K562 (cell line): Measurements from ENCODE around the gene SLC1A4. TPM values are rescaled to one million over a fixed set of nuclear protein-coding genes. Genes with fewer than 3 reads are reported as not detected.
A peak's percentile ranks its signal among the peaks of the same experiment; 100 is the strongest.

Experiments
- ARID2 ChIP-seq: fragments of 450-650 bp; IDR thresholded peaks from 2 replicates; pipeline ENCODE4 v1.6.1; 2017; ENCODE audit warnings: antibody characterized with exemption, mild to moderate bottlenecking
- ARID3A ChIP-seq: IDR thresholded peaks from 2 replicates; pipeline ENCODE4 v1.6.1; 2012; ENCODE audit warnings: low read depth, low read length, improper control_type of control experiment, borderline replicate concordance
- ETS2 ChIP-seq: IDR thresholded peaks from 2 replicates; pipeline ENCODE4 v1.6.1; 2016; ENCODE audit warnings: borderline replicate concordance, missing genetic modification characterization, mild to moderate bottlenecking, moderate library complexity, missing compliant biosample characterization; ENCODE audit not compliant: poor library complexity, severe bottlenecking
- FOXP1 ChIP-seq: sonication (generic); formaldehyde crosslinking; IDR thresholded peaks from 2 replicates; pipeline ENCODE4 v1.8.0; 2022; ENCODE audit warnings: mild to moderate bottlenecking, missing genetic modification reagents
- IFI16 ChIP-seq: fragments of 250-450 bp; sonication (Bioruptor Pico); IDR thresholded peaks from 2 replicates; pipeline ENCODE4 v2.1.2; 2022; ENCODE audit warnings: mild to moderate bottlenecking, inconsistent platforms
- IRF1 ChIP-seq: sonication (generic); formaldehyde crosslinking; IDR thresholded peaks from 2 replicates; pipeline ENCODE4 v1.8.0; 2022; ENCODE audit warnings: missing genetic modification reagents, mild to moderate bottlenecking, borderline replicate concordance
- KDM2B ChIP-seq: fragments of 250-450 bp; sonication (Bioruptor Pico); IDR thresholded peaks from 2 replicates; pipeline ENCODE4 v1.8.0; 2021; ENCODE audit warnings: mild to moderate bottlenecking, moderate library complexity
- RUNX1 ChIP-seq: sonication (generic); IDR thresholded peaks from 2 replicates; pipeline ENCODE4 v1.6.1; 2016; ENCODE audit warnings: antibody characterized with exemption, low read depth
- SRSF3 ChIP-seq: fragments of 200-400 bp; formaldehyde crosslinking; IDR thresholded peaks from 2 replicates; pipeline ENCODE4 v1.6.1; 2016; ENCODE audit warnings: mild to moderate bottlenecking, low read length, moderate library complexity; ENCODE audit not compliant: insufficient read depth
- TAF7 ChIP-seq: fragments of 450-650 bp; IDR thresholded peaks from 2 replicates; pipeline ENCODE4 v1.6.1; 2016; ENCODE audit warnings: missing genetic modification characterization, missing compliant biosample characterization
- ZNF134 ChIP-seq: fragments of 250-450 bp; sonication (Bioruptor Pico); conservative IDR thresholded peaks from 2 replicates; pipeline ENCODE4 v1.4.0; 2020
- ZNF717 ChIP-seq: fragments of 250-450 bp; sonication (Bioruptor Pico); IDR thresholded peaks from 2 replicates; pipeline ENCODE4 v1.5.0; 2021
- polyA plus RNA-seq, 8 experiments: library from polyadenylated mRNA; depleted of rRNA in 4 of 8; stranded (reverse) in 5 of 8; unstranded in 3 of 8; fragments of >200 nt; fragmentation: Nextera tagmentation in 2 of 8; fragmentation: Illumina TruSeq in 1 of 8; extraction: Ambion mirVana in 2 of 8; extraction: Trizol in 1 of 8; gene quantifications; 2 replicates each; pipeline versions ENCODE4 v1.2.1 to v1.2.3, GENCODE V29; 2011 to 2014; ENCODE audit warnings: inconsistent platforms in 1 of 8, missing spikeins in 1 of 8
- total RNA-seq, 7 experiments: library from RNA; depleted of rRNA in 6 of 7; stranded (reverse); fragments of >200 nt in 6 of 7; fragmentation: Illumina TruSeq in 2 of 7; extraction: Trizol in 2 of 7; gene quantifications; 2 replicates each; pipeline versions ENCODE4 v1.2.1 to v1.2.3, GENCODE V29; 2011 to 2021; ENCODE audit warnings: low replicate concordance in 1 of 7
- TF ChIP-seq, protein P1 (sequence below): sonication (generic); formaldehyde crosslinking; IDR thresholded peaks from 2 replicates; pipeline ENCODE4 v1.8.1; 2023; ENCODE audit warnings: missing genetic modification reagents, mild to moderate bottlenecking, borderline replicate concordance
- TF ChIP-seq, protein P2 (sequence below): fragments of 450-650 bp; IDR thresholded peaks from 2 replicates; pipeline ENCODE4 v1.6.1; 2017; ENCODE audit warnings: antibody characterized with exemption
- TF ChIP-seq, protein P3 (sequence below): sonication (generic); formaldehyde crosslinking; IDR thresholded peaks from 2 replicates; pipeline ENCODE4 v1.4.0; 2020; ENCODE audit warnings: mild to moderate bottlenecking, missing genetic modification reagents

The SLC1A4 gene
- total and polyA plus RNA-seq, 9 of the 15 experiments (the other 6 are each of a cell fraction or from before 2014, with no cell fraction given): 4.4 to 24.0 (median 10.9) TPM

DNA sequence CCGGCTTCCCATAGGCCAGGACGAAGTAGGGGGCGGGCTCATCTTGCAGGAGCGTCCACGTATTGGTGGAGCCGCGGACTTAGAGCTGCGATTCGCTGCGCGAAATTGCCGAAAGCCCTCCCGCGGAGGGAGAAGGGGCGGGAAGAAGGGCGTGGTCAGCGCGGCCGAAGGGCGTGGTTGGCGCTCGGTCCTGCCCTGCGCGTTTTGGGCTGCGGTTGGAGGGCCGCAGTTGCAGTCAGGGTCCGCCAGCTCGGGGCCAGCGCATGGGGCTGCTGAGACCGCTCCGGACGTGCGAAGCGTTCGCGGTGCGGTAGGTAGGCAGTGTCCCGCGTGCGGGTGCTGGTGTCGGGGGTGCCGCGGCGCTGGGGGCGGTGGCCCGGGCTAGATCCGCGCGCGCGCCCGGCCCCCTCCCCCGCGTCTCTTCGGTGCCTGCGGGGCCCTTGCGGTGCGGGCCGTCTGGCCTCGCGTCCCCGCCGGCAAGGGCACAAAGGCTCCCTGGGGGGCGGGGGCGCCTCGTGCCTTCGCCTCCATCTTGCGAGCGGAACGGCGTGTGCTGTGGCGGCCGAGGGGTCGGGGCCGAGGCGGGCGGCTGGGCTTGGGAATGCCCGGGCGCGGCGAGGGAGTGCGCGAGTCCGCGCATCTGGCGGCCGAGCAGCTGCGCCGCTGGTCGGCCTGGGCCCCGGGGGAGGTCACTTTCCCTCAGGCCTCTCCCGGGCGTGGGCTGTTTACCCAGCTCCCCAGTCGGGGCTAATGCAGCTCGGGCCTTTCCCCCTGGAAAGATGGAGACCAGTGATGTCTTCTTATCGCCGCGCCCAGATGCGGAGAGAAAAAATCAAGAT is 67.2 kb downstream of the SLC1A4 start, which contains the start of gene CEP68 (continued):
- TF ChIP-seq ARID3A: no peak
- TF ChIP-seq IRF1 (CRISPR knock-in tag): no peak
- TF ChIP-seq SRSF3: no peak
- no peak for TF ChIP-seq IFI16
- no peak for TF ChIP-seq ARID2
- TF ChIP-seq ZNF134 (CRISPR knock-in tag): no peak
- TF ChIP-seq KDM2B (CRISPR knock-in tag): no peak
- TF ChIP-seq, protein P1, sequence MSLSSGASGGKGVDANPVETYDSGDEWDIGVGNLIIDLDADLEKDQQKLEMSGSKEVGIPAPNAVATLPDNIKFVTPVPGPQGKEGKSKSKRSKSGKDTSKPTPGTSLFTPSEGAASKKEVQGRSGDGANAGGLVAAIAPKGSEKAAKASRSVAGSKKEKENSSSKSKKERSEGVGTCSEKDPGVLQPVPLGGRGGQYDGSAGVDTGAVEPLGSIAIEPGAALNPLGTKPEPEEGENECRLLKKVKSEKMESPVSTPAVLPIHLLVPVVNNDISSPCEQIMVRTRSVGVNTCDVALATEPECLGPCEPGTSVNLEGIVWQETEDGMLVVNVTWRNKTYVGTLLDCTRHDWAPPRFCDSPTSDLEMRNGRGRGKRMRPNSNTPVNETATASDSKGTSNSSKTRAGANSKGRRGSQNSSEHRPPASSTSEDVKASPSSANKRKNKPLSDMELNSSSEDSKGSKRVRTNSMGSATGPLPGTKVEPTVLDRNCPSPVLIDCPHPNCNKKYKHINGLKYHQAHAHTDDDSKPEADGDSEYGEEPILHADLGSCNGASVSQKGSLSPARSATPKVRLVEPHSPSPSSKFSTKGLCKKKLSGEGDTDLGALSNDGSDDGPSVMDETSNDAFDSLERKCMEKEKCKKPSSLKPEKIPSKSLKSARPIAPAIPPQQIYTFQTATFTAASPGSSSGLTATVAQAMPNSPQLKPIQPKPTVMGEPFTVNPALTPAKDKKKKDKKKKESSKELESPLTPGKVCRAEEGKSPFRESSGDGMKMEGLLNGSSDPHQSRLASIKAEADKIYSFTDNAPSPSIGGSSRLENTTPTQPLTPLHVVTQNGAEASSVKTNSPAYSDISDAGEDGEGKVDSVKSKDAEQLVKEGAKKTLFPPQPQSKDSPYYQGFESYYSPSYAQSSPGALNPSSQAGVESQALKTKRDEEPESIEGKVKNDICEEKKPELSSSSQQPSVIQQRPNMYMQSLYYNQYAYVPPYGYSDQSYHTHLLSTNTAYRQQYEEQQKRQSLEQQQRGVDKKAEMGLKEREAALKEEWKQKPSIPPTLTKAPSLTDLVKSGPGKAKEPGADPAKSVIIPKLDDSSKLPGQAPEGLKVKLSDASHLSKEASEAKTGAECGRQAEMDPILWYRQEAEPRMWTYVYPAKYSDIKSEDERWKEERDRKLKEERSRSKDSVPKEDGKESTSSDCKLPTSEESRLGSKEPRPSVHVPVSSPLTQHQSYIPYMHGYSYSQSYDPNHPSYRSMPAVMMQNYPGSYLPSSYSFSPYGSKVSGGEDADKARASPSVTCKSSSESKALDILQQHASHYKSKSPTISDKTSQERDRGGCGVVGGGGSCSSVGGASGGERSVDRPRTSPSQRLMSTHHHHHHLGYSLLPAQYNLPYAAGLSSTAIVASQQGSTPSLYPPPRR: no peak
- peak; percentile 65 for TF ChIP-seq FOXP1 (CRISPR knock-in tag)
- TF ChIP-seq ETS2 (tag): no peak
- TF ChIP-seq ZNF717 (CRISPR knock-in tag): no peak
- TF ChIP-seq, protein P2, sequence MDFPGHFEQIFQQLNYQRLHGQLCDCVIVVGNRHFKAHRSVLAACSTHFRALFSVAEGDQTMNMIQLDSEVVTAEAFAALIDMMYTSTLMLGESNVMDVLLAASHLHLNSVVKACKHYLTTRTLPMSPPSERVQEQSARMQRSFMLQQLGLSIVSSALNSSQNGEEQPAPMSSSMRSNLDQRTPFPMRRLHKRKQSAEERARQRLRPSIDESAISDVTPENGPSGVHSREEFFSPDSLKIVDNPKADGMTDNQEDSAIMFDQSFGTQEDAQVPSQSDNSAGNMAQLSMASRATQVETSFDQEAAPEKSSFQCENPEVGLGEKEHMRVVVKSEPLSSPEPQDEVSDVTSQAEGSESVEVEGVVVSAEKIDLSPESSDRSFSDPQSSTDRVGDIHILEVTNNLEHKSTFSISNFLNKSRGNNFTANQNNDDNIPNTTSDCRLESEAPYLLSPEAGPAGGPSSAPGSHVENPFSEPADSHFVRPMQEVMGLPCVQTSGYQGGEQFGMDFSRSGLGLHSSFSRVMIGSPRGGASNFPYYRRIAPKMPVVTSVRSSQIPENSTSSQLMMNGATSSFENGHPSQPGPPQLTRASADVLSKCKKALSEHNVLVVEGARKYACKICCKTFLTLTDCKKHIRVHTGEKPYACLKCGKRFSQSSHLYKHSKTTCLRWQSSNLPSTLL: no peak
- TF ChIP-seq, protein P3, sequence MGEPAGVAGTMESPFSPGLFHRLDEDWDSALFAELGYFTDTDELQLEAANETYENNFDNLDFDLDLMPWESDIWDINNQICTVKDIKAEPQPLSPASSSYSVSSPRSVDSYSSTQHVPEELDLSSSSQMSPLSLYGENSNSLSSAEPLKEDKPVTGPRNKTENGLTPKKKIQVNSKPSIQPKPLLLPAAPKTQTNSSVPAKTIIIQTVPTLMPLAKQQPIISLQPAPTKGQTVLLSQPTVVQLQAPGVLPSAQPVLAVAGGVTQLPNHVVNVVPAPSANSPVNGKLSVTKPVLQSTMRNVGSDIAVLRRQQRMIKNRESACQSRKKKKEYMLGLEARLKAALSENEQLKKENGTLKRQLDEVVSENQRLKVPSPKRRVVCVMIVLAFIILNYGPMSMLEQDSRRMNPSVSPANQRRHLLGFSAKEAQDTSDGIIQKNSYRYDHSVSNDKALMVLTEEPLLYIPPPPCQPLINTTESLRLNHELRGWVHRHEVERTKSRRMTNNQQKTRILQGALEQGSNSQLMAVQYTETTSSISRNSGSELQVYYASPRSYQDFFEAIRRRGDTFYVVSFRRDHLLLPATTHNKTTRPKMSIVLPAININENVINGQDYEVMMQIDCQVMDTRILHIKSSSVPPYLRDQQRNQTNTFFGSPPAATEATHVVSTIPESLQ (CRISPR knock-in tag): no peak
- TF ChIP-seq RUNX1: no peak
- TF ChIP-seq TAF7: peak; percentile 25; the same call in 1 of the 2 replicates
